Measurements from ENCODE around the gene ITGAX. TPM values are rescaled to one million over a fixed set of nuclear protein-coding genes. Genes with fewer than 3 reads are reported as not detected.

Gene ITGAX
- total and polyA plus RNA-seq, 2 experiments from 2014 or later: not detected

- Histone ChIP-seq H3K4me2 (ENCODE audit: unreplicated experiment) (no peak overlapping the region), H3K79me2 (ENCODE audit: insufficient read depth) (no peaks in the 10 kb centered on the region), H4K20me1 (ENCODE audit: insufficient read depth) (no peaks in the 10 kb centered on the region), H3K9me2 (ENCODE audit: insufficient read depth) (no peaks in the 10 kb centered on the region), H2AFZ (no peak overlapping the region), H3K4me3 (no peak overlapping the region), H3F3A (ENCODE audit: insufficient read depth) (no peaks in the 10 kb centered on the region), H3K4me1 (ENCODE audit: insufficient read depth) (no peaks in the 10 kb centered on the region), H3K27ac (no peak overlapping the region), H3K9ac (no peak overlapping the region), H3K36me3 (ENCODE audit: low read depth) (no peaks in the 10 kb centered on the region), H3K9me3 (ENCODE audit: low read depth) (no peaks in the 10 kb centered on the region), H3K27me3 (replicated peaks; ENCODE audit: insufficient read depth) (no peaks in the 10 kb centered on the region)
- no peak for TF ChIP-seq EZH2 (IDR thresholded peaks at IDR 0.05; ENCODE audit: insufficient read depth, poor library complexity, severe bottlenecking)
- in situ Hi-C loops (cut with MboI): no loop called here
- DNase-seq: no peak
- 64 to 67% methylated on average over 19 of the region's 19 CpGs for WGBS, 2 experiments (ENCODE audit: low coverage in 1 of 2, low lambda C conversion rate in 2 of 2, missing lambda C conversion rate in 2 of 2)
Measured at GRCh38 chr16:31351246-31351941, 3.6 kb upstream of the ITGAX start.

- H3K9ac ChIP-seq: no peak overlapping the region
- no peaks in the 10 kb centered on the region for H3K9me2 ChIP-seq (ENCODE audit: insufficient read depth)
- H3K79me2 ChIP-seq (ENCODE audit: insufficient read depth): no peaks in the 10 kb centered on the region
- H3K36me3 ChIP-seq (ENCODE audit: low read depth): no peaks in the 10 kb centered on the region
- in situ Hi-C loops (cut with MboI): no loop called here
- TF ChIP-seq EZH2 (IDR thresholded peaks at IDR 0.05; ENCODE audit: insufficient read depth, poor library complexity, severe bottlenecking): no peak
- TF ChIP-seq EZH2phosphoT487 (IDR thresholded peaks at IDR 0.05; ENCODE audit: insufficient read depth, low read depth): no peak
- no peaks in the 10 kb centered on the region for H3K9me3 ChIP-seq (ENCODE audit: low read depth)
- H3K4me2 ChIP-seq (ENCODE audit: unreplicated experiment): no peak overlapping the region
- no peak overlapping the region for H3K27ac ChIP-seq
- peak; percentile 32 for DNase-seq
- no peaks in the 10 kb centered on the region for H3F3A ChIP-seq (ENCODE audit: insufficient read depth)
- H3K4me3 ChIP-seq: no peak overlapping the region
- H2AFZ ChIP-seq: no peak overlapping the region
- no peaks in the 10 kb centered on the region for H4K20me1 ChIP-seq (ENCODE audit: insufficient read depth)
- H3K27me3 ChIP-seq (replicated peaks; ENCODE audit: insufficient read depth): no peaks in the 10 kb centered on the region
- no peaks in the 10 kb centered on the region for H3K4me1 ChIP-seq (ENCODE audit: insufficient read depth)
- 15 to 18% methylated on average over 6 of the region's 6 CpGs for WGBS, 2 experiments (ENCODE audit: low coverage in 1 of 2, low lambda C conversion rate in 2 of 2, missing lambda C conversion rate in 2 of 2)
Measured at GRCh38 chr16:31351942-31352325, 3.0 kb upstream of the ITGAX start.

- Histone ChIP-seq H3K4me2 (ENCODE audit: unreplicated experiment) (no peak overlapping the region), H3K27me3 (replicated peaks; ENCODE audit: insufficient read depth) (no peaks in the 10 kb centered on the region), H3K9me3 (ENCODE audit: low read depth) (no peaks in the 10 kb centered on the region), H4K20me1 (ENCODE audit: insufficient read depth) (no peaks in the 10 kb centered on the region), H3K27ac (no peak overlapping the region), H3K36me3 (ENCODE audit: low read depth) (no peaks in the 10 kb centered on the region), H2AFZ (no peak overlapping the region), H3K4me3 (no peak overlapping the region), H3K79me2 (ENCODE audit: insufficient read depth) (no peaks in the 10 kb centered on the region), H3F3A (ENCODE audit: insufficient read depth) (no peaks in the 10 kb centered on the region), H3K9me2 (ENCODE audit: insufficient read depth) (no peaks in the 10 kb centered on the region), H3K9ac (no peak overlapping the region), H3K4me1 (ENCODE audit: insufficient read depth) (no peaks in the 10 kb centered on the region)
- in situ Hi-C loops (cut with MboI): no loop called here
- WGBS, 2 experiments (ENCODE audit: low coverage in 1 of 2, low lambda C conversion rate in 2 of 2, missing lambda C conversion rate in 2 of 2): 71 to 72% methylated on average over 22 of the region's 22 CpGs
- no peak for DNase-seq
- TF ChIP-seq EZH2 (IDR thresholded peaks at IDR 0.05; ENCODE audit: insufficient read depth, poor library complexity, severe bottlenecking): no peak
- TF ChIP-seq EZH2phosphoT487 (IDR thresholded peaks at IDR 0.05; ENCODE audit: insufficient read depth, low read depth): no peak
Measured at GRCh38 chr16:31352376-31353115, 2.4 kb upstream of the ITGAX start.

GRCh38 chr16:31355431-31356100 lies 590 bp downstream of the ITGAX start:
- H3F3A ChIP-seq (ENCODE audit: insufficient read depth): no peaks in the 10 kb centered on the region
- H3K79me2 ChIP-seq (ENCODE audit: insufficient read depth): no peaks in the 10 kb centered on the region
- no peaks in the 10 kb centered on the region for H4K20me1 ChIP-seq (ENCODE audit: insufficient read depth)
- no peak overlapping the region for H3K9ac ChIP-seq
- H3K27me3 ChIP-seq (replicated peaks; ENCODE audit: insufficient read depth): no peaks in the 10 kb centered on the region
- H3K9me3 ChIP-seq (ENCODE audit: low read depth): no peaks in the 10 kb centered on the region
- H3K9me2 ChIP-seq (ENCODE audit: insufficient read depth): no peaks in the 10 kb centered on the region
- no peaks in the 10 kb centered on the region for H3K36me3 ChIP-seq (ENCODE audit: low read depth)
- H3K4me3 ChIP-seq: no peak overlapping the region
- in situ Hi-C loops (cut with MboI): no loop called here
- no peak overlapping the region for H2AFZ ChIP-seq
- H3K27ac ChIP-seq: no peak overlapping the region
- H3K4me1 ChIP-seq (ENCODE audit: insufficient read depth): no peaks in the 10 kb centered on the region
- TF ChIP-seq EZH2 (IDR thresholded peaks at IDR 0.05; ENCODE audit: insufficient read depth, poor library complexity, severe bottlenecking): no peak
- TF ChIP-seq EZH2phosphoT487 (IDR thresholded peaks at IDR 0.05; ENCODE audit: insufficient read depth, low read depth): no peak
- WGBS, 2 experiments (ENCODE audit: low coverage in 1 of 2, low lambda C conversion rate in 2 of 2, missing lambda C conversion rate in 2 of 2): 61 to 62% methylated on average over 13 to 14 of the region's 14 CpGs
- DNase-seq: no peak
- no peak overlapping the region for H3K4me2 ChIP-seq (ENCODE audit: unreplicated experiment)

Data from GM23248 (cell line).